Osteoblast (primary cell): ENCODE measurements around the gene TMEM97. TPM values are rescaled to one million over a fixed set of nuclear protein-coding genes. Genes with fewer than 3 reads are reported as not detected.
A peak's percentile ranks its signal among the peaks of the same experiment; 100 is the strongest.

ENCODE experiments used
- DNase-seq: peaks from one replicate; pipeline ENCODE4 v3.0.0; 2011; ENCODE audit warnings: low spot score, mixed read lengths; ENCODE audit not compliant: insufficient read length; ENCODE audit errors: missing footprints
- H2AFZ ChIP-seq: 2 replicates; pipeline ENCODE4 v1.6.0; 2011; ENCODE audit warnings: mild to moderate bottlenecking, low read length
- H3K27ac ChIP-seq: 2 replicates; pipeline ENCODE4 v1.5.1; 2011; ENCODE audit warnings: mild to moderate bottlenecking, low read depth, low read length, moderate library complexity
- H3K27me3 ChIP-seq: 2 replicates; pipeline ENCODE4 v1.6.0; 2012; ENCODE audit warnings: mild to moderate bottlenecking, control low read depth, inconsistent platforms, low read length, moderate library complexity; ENCODE audit not compliant: insufficient read depth
- H3K36me3 ChIP-seq: 2 replicates; pipeline ENCODE4 v1.5.1; 2011; ENCODE audit warnings: mild to moderate bottlenecking, low read length, control low read depth, moderate library complexity; ENCODE audit not compliant: insufficient read depth
- H3K4me1 ChIP-seq: 2 replicates; pipeline ENCODE4 v1.5.1; 2011; ENCODE audit warnings: mild to moderate bottlenecking, low read length, control low read depth, moderate library complexity; ENCODE audit not compliant: insufficient read depth
- H3K4me2 ChIP-seq: 2 replicates; pipeline ENCODE4 v1.6.0; 2011; ENCODE audit warnings: mild to moderate bottlenecking, low read length; ENCODE audit not compliant: insufficient read depth
- H3K4me3 ChIP-seq: fragments of 200-600 bp; sonication (generic); 3 replicates; pipeline ENCODE4 v1.5.1; 2012; ENCODE audit warnings: mild to moderate bottlenecking, low read length, inconsistent platforms; ENCODE audit not compliant: insufficient read depth
- H3K79me2 ChIP-seq: 2 replicates; pipeline ENCODE4 v1.6.0; 2012; ENCODE audit warnings: mild to moderate bottlenecking, low read length, control low read depth, inconsistent platforms; ENCODE audit not compliant: insufficient read depth
- H3K9me3 ChIP-seq: 2 replicates; pipeline ENCODE4 v1.5.1; 2011; ENCODE audit warnings: low read depth, low read length, control low read depth
- H4K20me1 ChIP-seq: 2 replicates; pipeline ENCODE4 v1.6.0; 2012; ENCODE audit warnings: mild to moderate bottlenecking, low read length, control low read depth; ENCODE audit not compliant: insufficient read depth
- CTCF ChIP-seq: IDR thresholded peaks from 2 replicates; pipeline ENCODE4 v1.5.1; 2011; ENCODE audit warnings: mild to moderate bottlenecking, low read depth, low read length, moderate library complexity; ENCODE audit errors: extremely low read depth
- total RNA-seq: library from RNA; depleted of rRNA; stranded (reverse); fragments of >200 nt; gene quantifications from 2 replicates; pipeline ENCODE4 v1.2.3, GENCODE V29; 2012

TMEM97 gene
- total RNA-seq, 1 donor = 20.6 TPM

- TF ChIP-seq CTCF = no peak
- H3K27ac ChIP-seq = peak overlapping the region; percentile 41
- DNase-seq = peak; percentile 62
These were observed 567 bp downstream of the TMEM97 start for GRCh38 chr17:28319598-28319935.

GRCh38 chr17:28320215-28321061, 1.4 kb downstream of the TMEM97 start:
- no peak overlapping the region for H3K27ac ChIP-seq
- peak overlapping the region; percentile 97 for H2AFZ ChIP-seq
- no peaks in the 10 kb centered on the region for H3K9me3 ChIP-seq
- no peaks in the 10 kb centered on the region for H3K27me3 ChIP-seq
- peak overlapping the region; percentile 98 for H3K4me2 ChIP-seq
- H3K4me3 ChIP-seq = peak overlapping the region; percentile 86
- TF ChIP-seq CTCF = no peak
- no peaks in the 10 kb centered on the region for H3K36me3 ChIP-seq
- DNase-seq = no peak
- peaks cover 23% of the 10 kb centered on the region for H3K4me1 ChIP-seq
- peaks cover 19% of the 10 kb centered on the region for H3K79me2 ChIP-seq
- no peaks in the 10 kb centered on the region for H4K20me1 ChIP-seq

More at GRCh38 chr17:28319598-28319935, 567 bp downstream of the TMEM97 start:
- H3K4me2 ChIP-seq = peak overlapping the region; percentile 98
- H3K27me3 ChIP-seq = no peaks in the 10 kb centered on the region
- no peaks in the 10 kb centered on the region for H3K36me3 ChIP-seq
- no peaks in the 10 kb centered on the region for H3K9me3 ChIP-seq
- peak overlapping the region; percentile 97 for H2AFZ ChIP-seq
- H4K20me1 ChIP-seq = no peaks in the 10 kb centered on the region
- peaks cover 23% of the 10 kb centered on the region for H3K4me1 ChIP-seq
- peaks cover 16% of the 10 kb centered on the region for H3K79me2 ChIP-seq
- peak overlapping the region; percentile 86 for H3K4me3 ChIP-seq

GRCh38 chr17:28324267-28324745, 5.3 kb downstream of the TMEM97 start:
- H3K36me3 ChIP-seq = peaks cover 22% of the 10 kb centered on the region
- no peak overlapping the region for H2AFZ ChIP-seq
- H3K9me3 ChIP-seq = no peaks in the 10 kb centered on the region
- no peak for DNase-seq
- no peak overlapping the region for H3K27ac ChIP-seq
- H3K79me2 ChIP-seq = peaks cover 20% of the 10 kb centered on the region
- no peak overlapping the region for H3K4me2 ChIP-seq
- peaks cover 11% of the 10 kb centered on the region for H3K4me1 ChIP-seq
- no peak overlapping the region for H3K4me3 ChIP-seq
- peaks cover 3% of the 10 kb centered on the region for H4K20me1 ChIP-seq
- H3K27me3 ChIP-seq = no peaks in the 10 kb centered on the region
- no peak for TF ChIP-seq CTCF

- H3K4me3 ChIP-seq = no peak overlapping the region
- H3K9me3 ChIP-seq = no peaks in the 10 kb centered on the region
- DNase-seq = no peak
- H3K36me3 ChIP-seq = peaks cover 25% of the 10 kb centered on the region
- H4K20me1 ChIP-seq = peaks cover 5% of the 10 kb centered on the region
- H3K27ac ChIP-seq = no peak overlapping the region
- peak overlapping the region; percentile 10 for H2AFZ ChIP-seq
- H3K27me3 ChIP-seq = no peaks in the 10 kb centered on the region
- no peak overlapping the region for H3K4me2 ChIP-seq
- no peak for TF ChIP-seq CTCF
- H3K79me2 ChIP-seq = peaks cover 17% of the 10 kb centered on the region
- peaks cover 6% of the 10 kb centered on the region for H3K4me1 ChIP-seq
These were observed 5.8 kb downstream of the TMEM97 start for GRCh38 chr17:28324781-28325180.
